Ovary (tissue), 9 donors: Measurements from ENCODE around the gene TRPM4. TPM values are rescaled to one million over a fixed set of nuclear protein-coding genes. Genes with fewer than 3 reads are reported as not detected.

ENCODE experiments used
- DNase-seq, 5 donors: peaks; one replicate each; pipeline ENCODE4 v3.0.0-alpha.2; 2019 to 2020
- H3K27ac ChIP-seq, 2 donors: fragments of 200-600 bp; one replicate each; pipeline versions ENCODE4 v1.5.1 to v1.8.0; 2019 to 2022
- H3K27me3 ChIP-seq: fragments of 200-600 bp; one replicate; pipeline ENCODE4 v1.8.0; 2022
- H3K36me3 ChIP-seq: fragments of 200-600 bp; sonication (generic); one replicate; pipeline ENCODE4 v1.5.1; 2019
- H3K4me1 ChIP-seq: one replicate; pipeline ENCODE4 v1.8.1; 2013; ENCODE audit warnings: mild to moderate bottlenecking, moderate library complexity; ENCODE audit not compliant: insufficient read depth
- H3K4me3 ChIP-seq: fragments of 200-600 bp; sonication (generic); one replicate; pipeline ENCODE4 v1.5.1; 2017
- H3K9me3 ChIP-seq, 2 donors: fragments of 200-600 bp in 1 of 2; sonication (generic) in 1 of 2; one replicate each; pipeline versions ENCODE4 v1.5.1 to v1.8.1; 2013 to 2019; ENCODE audit warnings: mild to moderate bottlenecking in 1 of 2, moderate library complexity in 1 of 2
- EP300 ChIP-seq: sonication (generic); formaldehyde crosslinking; IDR thresholded peaks from one replicate; pipeline ENCODE4 v1.6.1; 2017; ENCODE audit warnings: antibody characterized with exemption
- POLR2A ChIP-seq: fragments of 450-650 bp; IDR thresholded peaks from one replicate; pipeline ENCODE4 v1.6.1; 2017; ENCODE audit warnings: antibody characterized with exemption, mild to moderate bottlenecking, moderate library complexity
- WGBS, 3 donors: extraction: QIAGEN DNeasy Blood & Tissue Kit in 1 of 3; methylation state at CpG; one replicate each; pipeline versions ENCODE4 v1.1.5 to v1.1.7; 2013 to 2017; 5-methylcytosine and 5-hydroxymethylcytosine counted together
- intact Hi-C, 4 donors: fragments of 100-400 bp; cut with DNase I; formaldehyde crosslinking; loops; one replicate each; pipeline versions ENCODE4 v1.11.0 to v1.15.1; 2022 to 2023
- polyA plus RNA-seq, 2 donors: library from polyadenylated mRNA; stranded (reverse); fragments of 200-250 nt in 1 of 2; fragments of 350-450 nt in 1 of 2; fragmentation: Illumina TruSeq in 1 of 2; extraction: RNeasy Lipid Tissue Mini Kit (QIAGEN cat#74804) in 1 of 2; gene quantifications; one replicate each; pipeline ENCODE4 v1.2.3, GENCODE V29; 2013 to 2014
- total RNA-seq, 7 donors: library from RNA; depleted of rRNA in 2 of 7; stranded (reverse); fragments of >200 nt in 2 of 7; fragmentation: NEBNext Ultra II Directional in 3 of 7; extraction: Animal tissue kit (Norgen Biotek cat#: 25700) in 3 of 7; gene quantifications; one replicate each; pipeline versions ENCODE4 v1.1.0 to v1.2.4, GENCODE V29; 2016 to 2023
- TF ChIP-seq, protein P1 (sequence below), 3 donors: fragments of 450-650 bp in 2 of 3; fragments of 200-600 bp in 1 of 3; IDR thresholded peaks; one replicate each; pipeline versions ENCODE4 v1.5.1 to v1.8.0; 2016 to 2022; ENCODE audit warnings: antibody characterized with exemption in 3 of 3, mild to moderate bottlenecking in 1 of 3
- donor health status: DM: no; HTN: no; CAD: no; lungs with moderate emphysema.
- donor health status: DM: no; HTN: no; CAD: no.
- donor health status: Bipolar disorder and iron deficiency.
- donor health status: DM: yes; HTN: yes; CAD: no.
- donor health status: DM: no; HTN: no; CAD: no.
- donor health status: DM: yes; HTN: yes; CAD: no.

The TRPM4 gene
- total and polyA plus RNA-seq, 9 donors = 1.1 to 12.2 (median 5.1) TPM

GRCh38 chr19:49117677-49118564 is 39.7 kb upstream of the TRPM4 start:
- H3K4me1 ChIP-seq = peaks cover 20% of the 10 kb centered on the region
- DNase-seq = peak in 3 of 5 donors; percentile 51 to 55 (median 51)
- H3K36me3 ChIP-seq = no peaks in the 10 kb centered on the region
- H3K27ac ChIP-seq = peak overlapping the region; percentile 66 to 67
- intact Hi-C loops = no loop called here
- TF ChIP-seq POLR2A = no peak
- TF ChIP-seq EP300 = no peak
- TF ChIP-seq, protein P1, sequence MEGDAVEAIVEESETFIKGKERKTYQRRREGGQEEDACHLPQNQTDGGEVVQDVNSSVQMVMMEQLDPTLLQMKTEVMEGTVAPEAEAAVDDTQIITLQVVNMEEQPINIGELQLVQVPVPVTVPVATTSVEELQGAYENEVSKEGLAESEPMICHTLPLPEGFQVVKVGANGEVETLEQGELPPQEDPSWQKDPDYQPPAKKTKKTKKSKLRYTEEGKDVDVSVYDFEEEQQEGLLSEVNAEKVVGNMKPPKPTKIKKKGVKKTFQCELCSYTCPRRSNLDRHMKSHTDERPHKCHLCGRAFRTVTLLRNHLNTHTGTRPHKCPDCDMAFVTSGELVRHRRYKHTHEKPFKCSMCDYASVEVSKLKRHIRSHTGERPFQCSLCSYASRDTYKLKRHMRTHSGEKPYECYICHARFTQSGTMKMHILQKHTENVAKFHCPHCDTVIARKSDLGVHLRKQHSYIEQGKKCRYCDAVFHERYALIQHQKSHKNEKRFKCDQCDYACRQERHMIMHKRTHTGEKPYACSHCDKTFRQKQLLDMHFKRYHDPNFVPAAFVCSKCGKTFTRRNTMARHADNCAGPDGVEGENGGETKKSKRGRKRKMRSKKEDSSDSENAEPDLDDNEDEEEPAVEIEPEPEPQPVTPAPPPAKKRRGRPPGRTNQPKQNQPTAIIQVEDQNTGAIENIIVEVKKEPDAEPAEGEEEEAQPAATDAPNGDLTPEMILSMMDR (IDR thresholded peaks at IDR 0.05) = no peak
- no peaks in the 10 kb centered on the region for H3K9me3 ChIP-seq
- no peaks in the 10 kb centered on the region for H3K27me3 ChIP-seq
- H3K4me3 ChIP-seq = peak overlapping the region; percentile 54
- WGBS, 3 donors = 52 to 64% (median 64%) methylated on average over 19 to 26 of the region's 26 CpGs

- DNase-seq = peak; percentile 93 to 96 (median 94)
- Histone ChIP-seq H3K4me3 (peak within 1 kb of the TSS; percentile 54), H3K27me3 (no peaks in the 10 kb centered on the region), H3K36me3 (no peaks in the 10 kb centered on the region), H3K9me3 (no peaks in the 10 kb centered on the region), H3K27ac (peak within 1 kb of the TSS; percentile 66 to 67), H3K4me1 (peaks cover 18% of the 10 kb centered on the region)
- 1 to 2% (median 2%) methylated on average over 48 to 85 of the region's 85 CpGs for WGBS, 3 donors
- intact Hi-C loops = no loop called here
- TF ChIP-seq EP300 = no peak
- TF ChIP-seq, protein P1 (IDR thresholded peaks at IDR 0.05) = peak in 2 of 3 donors; percentile 31 to 45
- TF ChIP-seq POLR2A = peak; percentile 58
Measured at GRCh38 chr19:49118565-49119410, 38.8 kb upstream of the TRPM4 start, which contains the start of gene C19orf73. Gene C19orf73 (minus strand): TSS chr19:49119143. CDS start chr19:49119022, 121 bp downstream.

GRCh38 chr19:49119411-49120324 is 37.9 kb upstream of the TRPM4 start, which contains the start of gene PPFIA3:
Gene PPFIA3 (plus strand): TSS chr19:49119544. CDS start chr19:49127874, 8,330 bp downstream.
- Histone ChIP-seq H3K4me3 (peak within 1 kb of the TSS; percentile 54), H3K4me1 (peaks cover 16% of the 10 kb centered on the region), H3K27ac (peak within 1 kb of the TSS; percentile 66 to 67), H3K27me3 (no peaks in the 10 kb centered on the region), H3K9me3 (no peaks in the 10 kb centered on the region), H3K36me3 (no peaks in the 10 kb centered on the region)
- 0 to 1% (median 1%) methylated on average over 59 to 87 of the region's 90 CpGs for WGBS, 3 donors
- DNase-seq = peak; percentile 55 to 80 (median 66)
- intact Hi-C loops = no loop called here
- TF ChIP-seq, protein P1 (IDR thresholded peaks at IDR 0.05) = no peak
- TF ChIP-seq EP300 (no peak), POLR2A (no peak)
